SK-N-MC (cell line): Measurements from ENCODE around the gene LY9.

Experiments used
- EZH2 ChIP-seq: fragments of 200-600 bp; sonication (generic); IDR thresholded peaks from one replicate; pipeline ENCODE4 v1.6.1; 2017; ENCODE audit warnings: antibody characterized with exemption
- FOXP2 ChIP-seq: optimal IDR thresholded peaks from 2 replicates; pipeline ENCODE3; 2011; ENCODE audit warnings: mild to moderate bottlenecking, moderate library complexity; ENCODE audit not compliant: insufficient read depth; ENCODE audit errors: extremely low read length, control extremely low read depth
- POLR2AphosphoS5 ChIP-seq: IDR thresholded peaks from 2 replicates; pipeline ENCODE4 v1.6.1; 2012; ENCODE audit warnings: mild to moderate bottlenecking, low read depth, low read length, borderline replicate concordance

DNA sequence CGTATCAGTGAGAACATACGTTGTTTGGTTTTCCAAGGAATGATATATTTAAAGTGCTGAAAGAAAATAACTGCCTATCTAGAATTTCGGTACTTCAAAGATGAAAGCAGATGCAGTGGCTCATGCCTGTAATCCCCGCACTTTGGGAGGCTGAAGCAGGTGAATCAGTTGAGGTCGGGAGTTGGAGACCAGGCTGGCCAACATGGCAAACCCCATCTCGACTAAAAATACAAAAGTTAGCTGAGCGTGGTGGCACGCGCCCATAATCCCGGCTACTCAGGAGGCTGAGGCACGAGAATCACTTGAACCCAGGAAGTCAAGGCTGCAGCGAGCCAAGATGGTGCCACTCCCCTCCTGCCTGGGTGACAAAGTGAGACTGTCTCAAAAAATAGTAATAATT lies 50.3 kb downstream of the LY9 start:
- TF ChIP-seq EZH2 (no peak), POLR2AphosphoS5 (no peak), FOXP2 (no peak)
